Adrenal gland (tissue), 5 donors: Measurements from ENCODE around the gene APMAP.

ENCODE experiments used
- CTCF ChIP-seq, 6 experiments: fragments of 450-650 bp in 4 of 6; fragments of 200-600 bp in 2 of 6; sonication (generic) in 1 of 6; IDR thresholded peaks; 1 replicate in 5 of 6; 2 replicates in 1 of 6; pipeline versions ENCODE4 v1.5.1 to v1.8.0; 2016 to 2021; ENCODE audit warnings: antibody characterized with exemption in 6 of 6, mild to moderate bottlenecking in 2 of 6, moderate library complexity in 1 of 6
- POLR2A ChIP-seq, 2 donors: fragments of 450-650 bp; IDR thresholded peaks; one replicate each; pipeline ENCODE4 v1.6.1; 2017; ENCODE audit warnings: antibody characterized with exemption in 2 of 2, mild to moderate bottlenecking in 2 of 2, moderate library complexity in 1 of 2
- donor health status: DM: no; HTN: no; CAD: no.

DNA sequence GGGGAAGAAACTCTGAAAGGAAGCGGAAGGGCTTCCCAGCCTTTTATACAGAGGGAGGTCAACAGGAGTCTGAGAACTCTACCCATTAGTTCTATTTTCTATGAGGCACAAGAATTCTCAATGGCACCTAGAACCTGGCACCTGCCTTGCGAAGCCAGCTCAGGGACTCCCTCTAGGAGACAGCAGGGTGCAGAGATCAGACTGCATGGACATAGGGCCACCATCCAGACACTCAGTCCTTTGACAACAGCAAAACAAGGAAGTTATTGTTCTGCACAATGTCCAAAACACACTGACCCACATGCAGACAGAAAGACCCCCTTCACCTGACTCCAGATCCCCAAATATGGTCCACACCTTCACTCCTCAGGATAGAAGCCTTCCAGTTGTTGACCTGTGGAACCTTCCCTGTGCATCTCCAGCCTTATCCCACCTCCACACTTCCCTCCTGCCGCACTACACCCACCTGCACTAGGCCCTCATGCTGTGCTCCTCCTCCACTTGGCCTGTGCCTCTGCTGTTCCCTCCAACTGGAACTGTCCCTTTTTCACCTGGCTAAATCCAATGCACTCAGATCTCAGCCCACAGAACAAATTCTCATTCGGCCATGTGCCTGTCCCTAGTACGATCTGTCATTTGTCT lies 37.6 kb upstream of the APMAP start:
- no peak for TF ChIP-seq POLR2A (IDR thresholded peaks at IDR 0.05)
- TF ChIP-seq CTCF (IDR thresholded peaks at IDR 0.05), result no peak
